ENCODE data around the gene ZNF441. TPM values are rescaled to one million over a fixed set of nuclear protein-coding genes. Genes with fewer than 3 reads are reported as not detected.
"Not testable (repeated sequence)": the region's sequence is repeated elsewhere in the genome, so short reads cannot be mapped to it uniquely, and the experiment has no call there.

Gene ZNF441
- total and polyA plus RNA-seq, 8 donors: 1.7 to 29.4 (median 11.1) TPM

DNA sequence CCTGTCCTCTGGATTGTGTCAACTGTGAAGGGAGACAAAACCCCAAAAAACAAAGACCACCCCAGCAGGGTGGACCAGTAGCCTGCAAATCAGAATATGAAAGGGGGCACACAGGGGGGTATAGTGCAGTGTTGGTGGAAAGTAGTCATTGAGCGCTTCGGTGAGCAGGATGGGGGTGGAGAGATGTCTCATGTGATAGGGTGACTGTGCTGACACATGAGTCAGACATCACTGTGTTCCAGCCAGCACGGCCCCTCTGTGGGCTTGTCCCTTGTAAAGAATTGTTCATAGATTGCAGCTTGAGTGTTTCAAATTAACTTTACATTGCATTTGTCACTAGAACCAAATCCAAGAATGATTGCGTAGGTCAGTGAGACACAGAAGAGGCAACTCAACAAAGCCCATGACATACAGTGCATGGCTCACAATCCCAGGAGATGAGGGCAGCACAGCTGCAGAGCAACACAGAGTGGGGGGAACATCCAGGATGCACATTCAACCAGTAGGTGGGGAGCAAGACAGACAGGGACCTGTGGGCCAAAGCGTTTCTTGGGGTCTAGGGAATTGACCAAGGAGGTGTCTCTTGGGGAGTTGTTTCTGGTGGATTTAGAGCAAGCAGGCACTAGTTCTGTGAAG, 54.8 kb downstream of the ZNF441 start:
- Histone ChIP-seq H3K9me3 (peaks cover 0 to 63% (median 8%) of the 10 kb centered on the region in 4 donors), H3K36me3 (peaks cover 0 to 59% (median 39%) of the 10 kb centered on the region in 4 donors), H3K27ac (no peak overlapping the region), H3K4me1 (peaks cover 0 to 3% (median 1%) of the 10 kb centered on the region in 4 donors), H3K4me3 (no peak overlapping the region), H3K27me3 (no peaks in the 10 kb centered on the region)
- TF ChIP-seq POLR2A (IDR thresholded peaks at IDR 0.05): no peak
- TF ChIP-seq EP300 (IDR thresholded peaks at IDR 0.05): no peak
- TF ChIP-seq, protein P1, sequence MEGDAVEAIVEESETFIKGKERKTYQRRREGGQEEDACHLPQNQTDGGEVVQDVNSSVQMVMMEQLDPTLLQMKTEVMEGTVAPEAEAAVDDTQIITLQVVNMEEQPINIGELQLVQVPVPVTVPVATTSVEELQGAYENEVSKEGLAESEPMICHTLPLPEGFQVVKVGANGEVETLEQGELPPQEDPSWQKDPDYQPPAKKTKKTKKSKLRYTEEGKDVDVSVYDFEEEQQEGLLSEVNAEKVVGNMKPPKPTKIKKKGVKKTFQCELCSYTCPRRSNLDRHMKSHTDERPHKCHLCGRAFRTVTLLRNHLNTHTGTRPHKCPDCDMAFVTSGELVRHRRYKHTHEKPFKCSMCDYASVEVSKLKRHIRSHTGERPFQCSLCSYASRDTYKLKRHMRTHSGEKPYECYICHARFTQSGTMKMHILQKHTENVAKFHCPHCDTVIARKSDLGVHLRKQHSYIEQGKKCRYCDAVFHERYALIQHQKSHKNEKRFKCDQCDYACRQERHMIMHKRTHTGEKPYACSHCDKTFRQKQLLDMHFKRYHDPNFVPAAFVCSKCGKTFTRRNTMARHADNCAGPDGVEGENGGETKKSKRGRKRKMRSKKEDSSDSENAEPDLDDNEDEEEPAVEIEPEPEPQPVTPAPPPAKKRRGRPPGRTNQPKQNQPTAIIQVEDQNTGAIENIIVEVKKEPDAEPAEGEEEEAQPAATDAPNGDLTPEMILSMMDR (IDR thresholded peaks at IDR 0.05): no peak
- no peak for TF ChIP-seq POLR2AphosphoS5 (IDR thresholded peaks at IDR 0.05)
- intact Hi-C loops (cut with DNase I; ENCODE audit: low total_unique reads): no loop called here
- DNase-seq: no peak
- 69 to 94% (median 90%) methylated on average over 5 of the region's 5 CpGs for WGBS, 5 donors

DNA sequence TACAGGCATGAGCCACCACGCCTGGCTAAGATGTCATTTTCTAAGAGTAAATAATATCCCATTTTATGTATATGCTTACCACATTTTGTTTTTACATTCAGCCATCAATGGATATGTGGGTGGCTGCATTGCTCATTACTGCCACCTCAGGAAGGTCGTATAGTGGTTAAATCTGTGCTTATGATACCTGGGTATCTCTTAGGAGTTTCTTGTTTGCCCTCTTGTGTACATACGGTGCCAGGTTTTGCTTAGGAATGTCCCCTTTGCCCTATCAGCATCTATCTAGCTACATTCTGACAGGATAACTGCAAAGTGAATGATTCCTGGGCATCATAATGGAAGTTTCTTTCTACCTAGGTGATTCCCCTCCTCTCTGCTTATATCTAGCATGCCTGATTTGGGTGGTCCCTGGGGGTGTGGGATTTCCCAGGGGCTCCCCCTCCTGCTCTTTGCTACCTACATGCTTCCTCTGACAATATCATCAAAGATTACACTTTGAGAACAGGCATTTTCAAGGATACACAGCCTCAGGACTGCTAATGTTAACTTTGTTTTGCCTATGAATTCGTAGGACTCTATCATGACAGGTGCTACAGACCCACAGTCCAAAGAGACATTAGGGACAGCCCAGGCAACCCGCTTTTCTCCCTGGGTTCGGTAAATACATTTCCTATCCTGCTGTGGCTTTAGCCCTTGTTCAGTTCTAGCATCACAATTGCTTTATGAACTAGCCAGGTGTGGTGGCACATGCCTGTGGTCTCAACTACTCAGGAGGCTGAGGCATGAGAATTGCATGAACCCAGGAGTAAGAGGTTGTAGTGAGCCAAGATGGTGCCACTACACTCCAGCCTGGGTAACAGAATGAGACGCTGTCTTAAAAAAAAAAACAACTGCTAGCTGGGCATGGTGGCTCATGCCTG, 62.4 kb downstream of the ZNF441 start:
- intact Hi-C loops (cut with DNase I; ENCODE audit: low total_unique reads); H3K27me3 ChIP-seq; H3K27ac ChIP-seq; H3K4me1 ChIP-seq; DNase-seq; H3K4me3 ChIP-seq: not testable (repeated sequence)
- Histone ChIP-seq H3K9me3 (peaks cover 34 to 91% (median 66%) of the 10 kb centered on the region in 4 donors), H3K36me3 (peaks cover 39 to 95% (median 73%) of the 10 kb centered on the region in 4 donors)
- WGBS, 5 donors: 89 to 97% (median 94%) methylated on average over 7 of the region's 7 CpGs

DNA sequence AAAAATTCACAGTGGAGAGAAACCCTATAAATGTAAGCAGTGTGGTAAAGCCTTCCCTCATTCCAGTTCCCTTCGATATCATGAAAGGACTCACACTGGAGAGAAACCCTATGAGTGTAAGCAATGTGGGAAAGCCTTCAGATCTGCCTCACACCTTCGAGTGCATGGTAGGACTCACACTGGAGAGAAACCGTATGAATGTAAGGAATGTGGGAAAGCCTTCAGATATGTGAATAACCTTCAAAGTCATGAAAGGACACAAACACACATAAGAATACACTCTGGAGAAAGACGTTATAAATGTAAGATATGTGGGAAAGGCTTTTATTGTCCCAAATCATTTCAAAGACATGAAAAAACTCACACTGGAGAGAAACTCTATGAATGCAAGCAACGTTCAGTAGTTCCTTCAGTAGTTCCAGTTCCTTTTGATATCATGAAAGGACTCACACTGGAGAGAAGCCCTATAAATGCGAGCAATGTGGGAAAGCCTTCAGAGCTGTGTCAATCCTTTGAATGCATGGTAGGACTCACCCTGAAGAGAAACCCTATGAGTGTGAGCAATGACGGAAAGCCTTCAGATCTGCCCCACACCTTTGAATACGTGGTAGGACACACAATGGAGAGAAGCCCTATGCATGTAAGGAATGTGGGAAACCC, 65.6 kb downstream of the ZNF441 start:
- Histone ChIP-seq H3K4me3 (no peak overlapping the region), H3K27me3 (no peaks in the 10 kb centered on the region), H3K4me1 (no peaks in the 10 kb centered on the region), H3K27ac (no peak overlapping the region), H3K9me3 (peaks cover 44 to 100% (median 72%) of the 10 kb centered on the region in 4 donors), H3K36me3 (peaks cover 39 to 82% (median 71%) of the 10 kb centered on the region in 4 donors)
- DNase-seq: no peak
- intact Hi-C loops (cut with DNase I; ENCODE audit: low total_unique reads): no loop called here
- TF ChIP-seq POLR2AphosphoS5 (IDR thresholded peaks at IDR 0.05) (no peak), EP300 (IDR thresholded peaks at IDR 0.05) (no peak), POLR2A (IDR thresholded peaks at IDR 0.05) (no peak)
- TF ChIP-seq, protein P1 (IDR thresholded peaks at IDR 0.05): no peak
- 94 to 98% (median 97%) methylated on average over 8 of the region's 8 CpGs for WGBS, 5 donors

DNA sequence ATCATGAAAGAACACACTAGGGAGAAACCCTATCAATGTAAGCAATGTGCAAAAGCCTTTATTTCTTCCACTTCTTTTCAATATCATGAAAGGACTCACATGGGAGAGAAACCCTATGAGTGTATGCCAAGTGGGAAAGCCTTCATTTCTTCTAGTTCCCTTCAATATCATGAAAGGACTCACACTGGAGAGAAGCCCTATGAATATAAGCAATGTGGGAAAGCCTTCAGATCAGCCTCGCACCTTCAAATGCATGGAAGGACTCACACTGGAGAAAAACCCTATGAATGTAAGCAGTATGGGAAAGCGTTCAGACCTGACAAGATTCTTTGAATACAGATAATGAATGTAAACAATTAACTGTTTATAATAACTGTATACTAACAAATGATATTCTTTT, 66.7 kb downstream of the ZNF441 start:
- intact Hi-C loops (cut with DNase I; ENCODE audit: low total_unique reads): no loop called here
- 96 to 100% (median 98%) methylated on average over 2 of the region's 2 CpGs for WGBS, 5 donors

More for the DNA sequence above, 66.7 kb downstream of the ZNF441 start:
- Histone ChIP-seq H3K27me3 (no peaks in the 10 kb centered on the region), H3K9me3 (peaks cover 44 to 93% (median 66%) of the 10 kb centered on the region in 4 donors), H3K27ac (no peak overlapping the region), H3K4me3 (no peak overlapping the region), H3K36me3 (peaks cover 39 to 70% (median 61%) of the 10 kb centered on the region in 4 donors), H3K4me1 (no peaks in the 10 kb centered on the region)
- TF ChIP-seq POLR2A (IDR thresholded peaks at IDR 0.05): no peak
- no peak for TF ChIP-seq POLR2AphosphoS5 (IDR thresholded peaks at IDR 0.05)
- TF ChIP-seq, protein P1 (IDR thresholded peaks at IDR 0.05): no peak
- no peak for TF ChIP-seq EP300 (IDR thresholded peaks at IDR 0.05)
- no peak for DNase-seq

Other genes with a start within 250 kb of the ZNF441 start
- 100 to 1,000 TPM in 1 of 5 donors, 10 to 100 TPM in 4; 15.6 to 119 (median 49.0) TPM for gene ECSIT, start 237.9 kb upstream of the ZNF441 start, total RNA-seq
- gene ECSIT, start 237.9 kb upstream of the ZNF441 start, polyA plus RNA-seq: 10 to 100 TPM; 93.2 to 96.5 (median 95.1) TPM
- gene CNN1, start 228.1 kb upstream of the ZNF441 start, total RNA-seq: 1,000 to 10,000 TPM in 1 of 5 donors, 100 to 1,000 TPM in 4; 205 to 1,183 (median 570) TPM
- 100 to 1,000 TPM in 1 of 3 donors, 10 to 100 TPM in 2; 70.2 to 585 (median 70.6) TPM for gene CNN1, start 228.1 kb upstream of the ZNF441 start, polyA plus RNA-seq
- gene ELOF1, start 207.8 kb upstream of the ZNF441 start, total RNA-seq: 10 to 100 TPM in 4 of 5 donors, 1 to 10 TPM in 1; 2.3 to 25.5 (median 21.4) TPM
- gene ELOF1, start 207.8 kb upstream of the ZNF441 start, polyA plus RNA-seq: 10 to 100 TPM; 87.0 to 96.4 (median 93.1) TPM
- gene ACP5, start 189.4 kb upstream of the ZNF441 start, total RNA-seq: 10 to 100 TPM in 2 of 5 donors, 1 to 10 TPM in 2, not detected in 1; 6.1 to 47.5 (median 25.3) TPM
- gene ACP5, start 189.4 kb upstream of the ZNF441 start, polyA plus RNA-seq: 10 to 100 TPM; 48.9 to 67.9 (median 67.4) TPM
- 10 to 100 TPM in 2 of 5 donors, 1 to 10 TPM in 2, not detected in 1; 1.4 to 21.7 (median 10.7) TPM for gene ZNF627, start 169.5 kb upstream of the ZNF441 start, total RNA-seq
- 1 to 10 TPM; 5.5 to 6.4 (median 6.3) TPM for gene ZNF627, start 169.5 kb upstream of the ZNF441 start, polyA plus RNA-seq
- gene ZNF823, start 28.1 kb upstream of the ZNF441 start, total RNA-seq: 10 to 100 TPM in 1 of 5 donors, 1 to 10 TPM in 4; 1.2 to 19.3 (median 5.8) TPM
- gene ZNF823, start 28.1 kb upstream of the ZNF441 start, polyA plus RNA-seq: 1 to 10 TPM; 3.1 to 4.6 (median 4.3) TPM
- 10 to 100 TPM in 1 of 5 donors, 1 to 10 TPM in 2, not detected in 2; 3.1 to 21.4 (median 4.0) TPM for gene ZNF491, start 31.5 kb downstream of the ZNF441 start, total RNA-seq
- 1 to 10 TPM in 1 of 3 donors, under 1 TPM in 2; 0.63 to 1.1 (median 0.92) TPM for gene ZNF491, start 31.5 kb downstream of the ZNF441 start, polyA plus RNA-seq
- gene ZNF440, start 47.3 kb downstream of the ZNF441 start, total RNA-seq: 100 to 1,000 TPM in 1 of 5 donors, 10 to 100 TPM in 4; 10.7 to 106 (median 23.9) TPM
- 1 to 10 TPM; 3.7 to 5.7 (median 4.9) TPM for gene ZNF440, start 47.3 kb downstream of the ZNF441 start, polyA plus RNA-seq
- 10 to 100 TPM in 3 of 5 donors, 1 to 10 TPM in 1, under 1 TPM in 1; 0.58 to 17.0 (median 13.4) TPM for gene ZNF439, start 81.7 kb downstream of the ZNF441 start, total RNA-seq
- 1 to 10 TPM; 2.4 to 3.6 (median 3.1) TPM for gene ZNF439, start 81.7 kb downstream of the ZNF441 start, polyA plus RNA-seq
- 10 to 100 TPM; 18.0 to 51.8 (median 21.7) TPM for gene ZNF69, start 120.8 kb downstream of the ZNF441 start, total RNA-seq
- 10 to 100 TPM in 1 of 3 donors, 1 to 10 TPM in 2; 5.1 to 11.7 (median 6.0) TPM for gene ZNF69, start 120.8 kb downstream of the ZNF441 start, polyA plus RNA-seq
- 10 to 100 TPM in 4 of 5 donors, 1 to 10 TPM in 1; 8.8 to 25.3 (median 16.5) TPM for gene ZNF700, start 158.1 kb downstream of the ZNF441 start, total RNA-seq
- 10 to 100 TPM in 1 of 3 donors, 1 to 10 TPM in 2; 3.5 to 15.4 (median 5.2) TPM for gene ZNF700, start 158.1 kb downstream of the ZNF441 start, polyA plus RNA-seq
- gene ZNF763, start 198.0 kb downstream of the ZNF441 start, total RNA-seq: 1 to 10 TPM in 4 of 5 donors, not detected in 1; 2.2 to 5.7 (median 3.3) TPM
- gene ZNF763, start 198.0 kb downstream of the ZNF441 start, polyA plus RNA-seq: 1 to 10 TPM; 1.3 to 5.0 (median 3.4) TPM

Data from stomach (tissue), 9 donors.